GM21515 (cell line): Measurements from ENCODE around the gene TSPAN16.
"Not testable (repeated sequence)": the region's sequence is repeated elsewhere in the genome, so short reads cannot be mapped to it uniquely, and the experiment has no call there.

Experiments used
- ATAC-seq: cut with Tn5 transposase; IDR thresholded peaks from one replicate; pipeline ENCODE4 v1.9.1; 2021; ENCODE audit not compliant: unreplicated experiment

TSPAN16 gene

DNA sequence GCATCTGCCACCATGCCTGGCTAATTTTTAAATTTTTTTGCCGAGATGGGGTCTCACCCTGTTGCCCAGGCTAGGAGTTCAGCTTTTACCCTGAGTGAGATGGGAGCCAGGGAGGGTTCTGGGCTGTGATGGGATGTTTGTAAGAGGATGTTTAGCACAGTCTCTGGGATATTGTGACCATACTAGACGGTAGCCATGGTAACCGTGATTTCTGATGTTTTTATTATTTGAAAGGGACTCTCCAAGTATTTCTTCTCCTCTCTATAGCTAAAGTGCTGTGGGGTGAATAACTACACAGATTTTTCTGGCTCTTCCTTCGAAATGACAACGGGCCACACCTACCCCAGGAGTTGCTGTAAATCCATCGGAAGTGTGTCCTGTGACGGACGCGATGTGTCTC lies 10.4 kb downstream of the TSPAN16 start:
- ATAC-seq, result no peak

DNA sequence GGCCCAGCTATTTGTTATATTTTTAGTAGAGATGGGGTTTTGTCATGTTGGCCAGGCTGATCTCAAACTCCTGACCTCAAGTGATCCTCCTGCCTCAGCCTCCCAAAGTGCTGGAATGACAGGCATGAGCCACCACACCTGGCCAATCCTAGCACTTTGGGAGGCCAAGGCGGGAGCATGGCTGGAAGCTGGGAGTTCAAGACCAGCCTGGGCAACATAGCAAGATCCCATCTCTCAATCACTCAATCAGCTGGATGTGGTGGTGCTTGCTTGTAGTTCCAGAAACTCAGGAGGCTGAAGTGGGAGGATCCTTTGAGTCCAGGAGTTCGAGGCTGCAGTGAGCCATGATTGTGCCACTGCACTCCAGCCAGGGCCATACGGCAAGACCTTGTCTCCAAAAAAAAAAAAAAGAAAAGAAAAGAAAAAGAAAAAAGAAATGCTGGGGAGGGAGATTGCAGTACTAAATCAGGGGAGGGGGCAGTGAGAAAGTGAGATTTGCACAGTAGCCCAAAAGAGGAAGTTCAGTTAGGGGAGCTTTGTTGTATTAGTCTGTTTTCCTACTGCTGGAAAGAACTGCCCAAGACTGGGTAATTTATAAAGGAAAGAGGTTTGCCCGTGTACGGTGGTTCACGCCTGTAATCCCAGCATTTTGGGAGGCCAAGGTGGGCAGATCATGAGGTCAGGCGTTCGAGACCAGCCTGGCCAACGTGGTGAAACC lies 24.5 kb downstream of the TSPAN16 start:
- ATAC-seq, result not testable (repeated sequence)

DNA sequence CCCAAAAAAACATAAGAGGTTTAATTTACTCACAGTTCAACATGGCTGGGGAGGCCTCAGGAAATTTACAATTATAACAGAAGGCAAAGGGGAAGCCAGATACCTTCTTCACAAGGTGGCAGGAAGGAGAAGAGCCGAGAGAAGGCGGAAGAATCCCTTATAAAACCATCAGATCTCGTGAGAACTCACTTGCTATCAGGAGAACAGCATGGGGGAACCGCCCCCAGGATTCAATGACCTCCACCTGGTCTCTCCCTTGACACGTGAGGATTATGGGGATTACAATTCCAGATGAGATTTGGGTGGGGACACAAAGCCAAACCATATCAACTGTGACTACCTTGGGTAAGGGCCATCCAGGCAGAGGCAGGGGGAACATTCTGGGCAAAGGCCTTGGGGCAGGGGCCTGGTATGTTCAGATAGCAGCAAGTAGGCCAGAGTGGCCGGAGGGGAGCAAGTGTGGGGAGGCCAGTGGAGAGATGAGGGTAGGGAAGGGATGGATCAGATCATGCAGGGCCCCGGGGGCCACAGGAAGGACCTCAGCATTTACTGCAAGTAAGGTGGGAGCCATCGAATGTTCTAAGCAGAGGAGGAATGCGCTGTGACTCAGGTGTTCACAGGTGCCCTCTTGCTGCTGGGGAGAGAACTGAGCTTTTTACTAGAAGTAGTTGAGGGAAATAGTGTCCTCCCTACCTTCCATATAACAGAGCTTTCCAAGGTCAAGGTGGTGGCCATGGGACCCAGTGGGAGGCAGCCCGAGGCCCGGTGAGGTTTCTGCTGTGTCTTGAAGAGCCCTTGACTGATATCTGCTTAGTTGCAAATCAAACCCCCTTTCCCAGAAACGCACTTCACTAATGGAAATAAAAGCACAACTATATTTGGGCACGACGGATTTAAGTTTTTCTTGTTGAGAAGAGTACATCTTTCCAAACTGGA lies 25.5 kb downstream of the TSPAN16 start:
- ATAC-seq, result no peak

DNA sequence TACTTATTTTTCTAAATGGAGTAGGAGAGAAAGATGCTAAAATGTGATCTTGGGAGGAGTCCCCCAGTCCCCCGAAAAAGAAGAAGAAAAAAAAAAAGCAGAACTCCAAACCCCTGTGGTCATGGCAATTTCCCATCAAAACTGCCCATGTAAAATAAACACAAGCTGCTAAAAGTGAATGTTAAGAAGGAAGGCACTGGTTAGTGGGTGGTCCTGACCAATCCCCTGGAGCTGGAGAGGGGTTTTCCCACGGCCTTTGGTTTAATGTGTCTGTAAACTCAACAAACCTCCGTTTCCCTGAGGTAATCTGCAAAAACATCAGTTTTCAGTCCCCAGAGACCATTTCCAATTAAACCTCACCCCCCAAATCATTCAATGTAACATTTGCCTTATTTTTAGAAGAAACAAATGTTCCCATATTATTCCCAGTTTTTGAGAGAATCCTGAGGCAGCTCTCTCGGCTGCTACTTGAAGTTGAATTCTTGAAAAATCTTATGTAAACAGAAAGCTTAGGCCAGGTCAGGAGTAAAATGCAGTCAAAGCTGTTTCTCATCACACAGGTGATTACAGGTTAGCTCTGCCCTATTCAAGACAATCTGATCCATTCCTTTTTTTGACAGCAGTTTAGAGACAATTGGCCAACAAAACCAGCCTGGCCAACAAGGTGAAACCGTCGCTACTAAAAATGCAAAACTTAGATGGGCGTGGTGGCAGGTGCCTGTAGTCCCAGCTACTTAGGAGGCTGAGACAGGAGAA lies 26.5 kb downstream of the TSPAN16 start:
- ATAC-seq, result no peak

DNA sequence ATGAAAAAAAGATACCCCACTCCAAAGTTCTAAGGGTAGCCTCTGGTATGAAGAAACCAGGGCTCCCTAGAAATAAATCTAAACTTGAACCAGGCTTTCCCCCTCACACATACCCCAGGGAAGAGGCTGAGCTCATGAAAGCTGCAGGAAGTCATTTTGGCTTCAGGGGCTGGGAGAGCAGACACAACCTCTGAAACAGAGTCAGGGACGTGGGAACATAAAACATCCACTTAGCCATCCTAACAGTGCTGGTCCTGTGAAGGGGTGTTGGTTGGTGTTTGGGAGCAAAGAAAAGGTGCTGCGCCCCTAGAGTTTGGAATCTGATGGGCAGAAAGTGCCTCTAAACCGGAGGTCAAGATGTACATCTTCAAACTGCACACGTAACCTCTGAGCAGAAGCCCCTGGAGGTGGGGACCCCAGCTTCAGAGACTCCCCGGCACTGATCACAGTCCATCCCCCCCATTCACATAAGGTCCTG lies 27.7 kb downstream of the TSPAN16 start:
- ATAC-seq, result no peak

DNA sequence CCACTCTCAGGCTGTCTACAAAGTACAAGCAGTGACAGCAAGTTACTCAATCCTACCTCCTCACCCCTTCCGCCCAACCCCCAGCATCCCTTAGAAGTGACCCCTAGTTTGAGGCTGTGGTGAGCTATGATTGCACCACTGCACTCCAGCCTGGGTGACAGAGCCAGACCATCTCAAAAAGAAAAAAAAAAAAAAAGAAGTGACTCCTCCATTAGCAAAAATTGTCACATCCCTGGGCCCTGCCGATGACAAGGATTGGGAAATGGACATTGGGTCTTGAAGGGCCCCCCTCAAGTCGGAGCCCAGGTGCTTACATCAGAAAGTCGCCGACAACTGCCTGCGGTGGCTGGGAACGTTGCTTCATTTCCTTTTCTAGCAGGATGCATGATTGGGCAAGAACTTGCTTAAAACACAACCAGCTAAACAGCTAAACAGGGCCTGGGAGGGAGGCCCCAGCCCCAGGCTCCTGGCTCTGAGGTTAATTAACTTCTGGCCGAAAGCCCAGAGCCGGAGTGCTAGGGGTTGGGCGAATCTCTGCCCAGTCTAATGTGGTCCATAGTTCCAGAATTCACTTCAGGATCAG lies 28.2 kb downstream of the TSPAN16 start:
- ATAC-seq, result no peak

DNA sequence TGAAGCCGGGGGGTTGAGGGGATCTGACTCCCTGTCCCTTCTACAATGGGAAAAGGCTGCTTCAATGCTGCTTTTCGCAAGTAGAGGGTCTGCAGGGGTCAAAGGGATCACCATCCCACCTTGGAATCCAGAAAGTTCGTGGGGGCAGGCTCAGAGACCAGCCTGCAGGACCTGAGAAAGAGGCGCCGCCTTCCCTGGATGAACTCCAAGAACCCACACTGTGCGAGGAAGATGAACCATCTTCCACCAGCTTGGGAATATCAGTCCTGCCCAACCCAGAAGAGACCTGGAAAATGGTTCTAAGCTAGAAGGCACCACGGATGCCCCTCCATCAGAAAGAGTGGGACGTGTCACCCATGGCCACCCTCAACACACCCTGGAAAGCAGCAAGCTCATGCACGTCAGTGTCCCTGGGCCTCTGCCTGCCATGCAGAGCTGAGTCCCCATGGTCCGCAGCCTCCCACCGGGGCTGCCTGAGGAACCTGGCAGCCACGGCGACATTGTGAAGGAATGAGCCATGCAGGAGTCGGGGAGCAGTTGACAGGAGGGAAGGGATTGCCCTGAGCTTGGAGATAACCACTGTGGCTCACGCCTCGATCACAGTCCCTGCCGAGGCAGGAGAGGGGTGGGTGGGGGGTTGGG lies 28.9 kb downstream of the TSPAN16 start:
- no peak for ATAC-seq

DNA sequence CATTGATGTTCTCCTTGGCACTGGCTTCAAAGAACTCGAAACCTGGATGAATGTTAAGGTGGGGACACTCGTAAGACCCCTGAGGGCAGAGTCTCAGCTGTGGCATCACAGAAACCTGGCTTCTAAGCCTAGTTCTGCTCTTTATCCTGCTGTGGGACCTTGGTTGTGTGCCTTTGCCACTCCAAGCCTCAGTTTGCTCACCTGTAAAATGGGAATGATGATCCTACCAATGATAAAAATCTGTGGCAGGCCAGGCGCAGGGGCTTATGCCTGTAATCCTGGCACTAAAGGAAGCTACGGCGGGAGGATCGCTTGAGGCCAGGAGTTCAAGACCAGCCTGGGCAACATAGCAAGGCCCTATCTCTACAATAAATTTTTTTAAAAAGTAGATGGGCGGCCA lies 29.6 kb downstream of the TSPAN16 start:
- no peak for ATAC-seq

DNA sequence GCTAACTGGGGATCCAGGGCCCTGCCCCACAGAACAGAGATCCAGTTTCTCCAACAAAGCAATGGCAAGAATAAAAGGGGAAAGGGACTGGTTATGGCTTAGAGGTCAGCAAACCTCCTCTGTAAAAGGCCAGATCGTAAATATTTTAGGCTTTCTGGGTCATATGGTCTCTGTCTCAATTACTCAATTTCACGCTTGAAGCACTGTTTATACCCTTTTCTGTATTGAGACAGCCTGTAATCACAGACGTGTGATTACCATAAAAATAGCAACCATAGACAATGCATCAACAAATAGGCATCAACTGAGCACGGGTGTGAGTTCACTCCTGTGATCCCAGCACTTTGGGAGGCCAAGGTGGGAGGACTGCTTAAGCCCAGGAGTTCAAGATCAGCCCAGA lies 34.2 kb downstream of the TSPAN16 start:
- ATAC-seq, result no peak

DNA sequence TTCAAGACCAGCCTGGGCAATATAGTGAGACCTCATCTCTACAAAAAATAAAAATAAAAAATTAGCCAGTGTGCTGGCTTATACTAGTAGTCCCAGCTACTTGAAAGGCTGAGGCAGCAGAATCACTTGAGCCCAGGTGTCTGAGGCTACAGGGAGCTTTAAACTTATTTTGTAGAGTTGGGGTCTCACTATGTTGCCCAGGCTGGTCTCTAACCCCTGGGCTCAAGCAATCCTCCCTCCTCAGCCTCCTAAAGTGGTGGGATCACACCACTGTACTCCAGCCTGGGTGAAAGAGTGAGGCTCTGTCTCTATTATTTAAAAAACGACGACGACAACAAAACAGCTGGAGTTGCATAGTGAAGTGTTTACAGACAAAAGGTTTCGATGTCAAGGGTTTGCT lies 35.5 kb downstream of the TSPAN16 start:
- no peak for ATAC-seq

DNA sequence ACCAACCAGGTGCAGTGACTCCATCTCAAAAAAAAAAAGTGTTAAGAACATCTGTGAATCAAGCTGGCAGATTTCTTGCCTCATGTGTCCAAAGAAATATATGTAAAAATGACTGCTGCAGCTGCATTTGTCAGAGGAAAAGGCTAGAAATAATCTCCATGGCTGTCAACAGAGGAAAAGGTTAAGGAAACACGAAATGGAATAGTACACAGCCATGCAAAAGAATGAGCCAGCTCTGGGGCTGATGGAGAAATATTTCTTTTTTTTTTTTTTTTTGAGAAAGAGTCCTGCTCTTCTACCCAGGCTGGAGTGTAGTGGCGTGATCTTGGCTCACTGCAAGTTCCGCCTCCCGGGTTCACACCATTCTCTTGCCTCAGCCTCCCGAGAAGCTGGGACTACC lies 36.9 kb downstream of the TSPAN16 start:
- ATAC-seq, result no peak

DNA sequence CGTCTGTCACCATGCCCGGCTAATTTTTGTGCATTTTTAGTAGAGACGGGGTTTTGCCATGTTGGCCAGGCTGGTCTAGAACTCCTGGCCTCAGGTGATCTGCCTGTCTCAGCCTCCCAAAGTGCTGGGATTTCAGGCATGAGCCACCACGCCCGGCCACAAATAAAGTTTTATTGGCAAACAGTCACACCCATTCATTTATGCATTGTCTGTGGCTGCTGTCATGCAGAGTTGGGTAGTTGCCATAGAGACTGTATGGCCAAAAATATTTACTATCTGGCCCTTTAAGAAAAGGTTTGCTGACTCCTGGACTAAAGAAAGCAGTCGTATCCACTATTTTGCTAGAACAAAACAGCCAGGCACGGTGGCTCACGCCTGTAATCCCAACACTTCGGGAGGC lies 37.9 kb downstream of the TSPAN16 start:
- ATAC-seq, result not testable (repeated sequence)

DNA sequence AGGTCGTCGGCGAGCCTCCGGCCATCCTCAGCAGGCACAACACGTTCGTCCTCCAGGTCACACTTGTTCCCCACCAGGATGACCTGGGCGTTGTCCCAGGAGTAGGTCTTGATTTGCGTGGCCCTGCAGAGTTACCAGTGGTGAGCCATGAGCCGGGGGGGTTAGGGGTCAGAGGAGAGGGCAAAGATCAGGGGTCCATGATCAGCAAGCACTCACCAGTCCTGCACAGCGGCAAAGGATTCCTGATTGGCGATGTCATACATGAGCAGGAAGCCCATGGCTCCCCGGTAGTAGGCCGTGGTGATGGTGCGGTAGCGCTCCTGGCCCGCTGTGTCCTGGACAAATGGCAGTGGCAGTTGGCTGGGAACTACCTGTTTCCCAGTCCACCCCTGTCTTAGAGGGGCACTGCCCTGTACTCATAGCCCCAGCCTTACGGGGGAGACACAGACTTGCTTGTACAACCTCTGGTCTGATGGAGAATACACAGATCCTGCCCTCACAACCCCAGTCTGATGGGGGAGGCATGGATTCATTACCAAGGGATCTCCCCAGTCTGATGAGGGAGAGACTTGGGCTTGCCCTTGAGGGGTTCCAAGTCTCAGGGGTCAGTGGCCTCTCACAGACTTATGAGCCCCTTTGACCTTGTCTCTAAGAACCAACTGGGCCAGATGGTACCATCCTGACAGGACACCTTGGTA lies 39.6 kb downstream of the TSPAN16 start:
- ATAC-seq, result no peak

DNA sequence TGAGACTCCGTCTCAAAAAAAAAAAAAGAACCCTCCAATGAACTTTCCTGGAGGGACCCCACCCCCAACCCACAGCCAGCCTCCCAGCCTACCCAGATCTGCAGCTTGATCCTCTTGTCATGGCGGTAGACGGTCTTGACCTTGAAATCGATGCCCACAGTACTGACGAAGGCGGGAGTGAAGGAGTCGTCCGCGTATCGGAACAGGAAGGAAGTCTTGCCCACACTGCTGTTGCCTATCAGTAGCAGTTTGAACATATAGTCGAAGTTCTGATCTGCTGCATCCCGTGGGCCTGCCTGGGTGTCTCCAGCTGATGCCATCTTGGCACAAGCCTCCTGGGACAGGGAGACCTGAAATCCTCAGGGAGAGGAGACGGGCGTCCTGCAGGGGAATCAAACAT lies 41.1 kb downstream of the TSPAN16 start:
- no peak for ATAC-seq

DNA sequence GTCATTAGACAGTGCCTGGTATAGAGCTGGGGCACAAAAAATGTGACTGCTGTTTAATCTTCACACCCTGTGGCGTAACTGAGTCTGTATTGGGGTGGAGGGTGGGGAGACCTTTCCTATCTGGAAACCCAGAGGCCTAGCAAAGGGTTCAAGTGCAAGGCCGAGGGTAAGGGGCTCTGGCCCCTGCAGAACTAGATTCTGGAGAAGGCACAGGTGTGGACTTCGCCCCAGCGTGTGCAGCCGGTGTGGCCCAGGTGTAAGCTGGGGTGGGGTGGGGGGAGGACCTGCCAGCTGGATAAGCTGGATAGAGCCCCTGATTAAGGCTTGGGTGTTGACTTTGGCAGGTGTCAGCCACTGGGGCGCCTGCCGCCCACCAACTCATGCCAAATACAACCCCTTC lies 42.2 kb downstream of the TSPAN16 start:
- ATAC-seq, result no peak

DNA sequence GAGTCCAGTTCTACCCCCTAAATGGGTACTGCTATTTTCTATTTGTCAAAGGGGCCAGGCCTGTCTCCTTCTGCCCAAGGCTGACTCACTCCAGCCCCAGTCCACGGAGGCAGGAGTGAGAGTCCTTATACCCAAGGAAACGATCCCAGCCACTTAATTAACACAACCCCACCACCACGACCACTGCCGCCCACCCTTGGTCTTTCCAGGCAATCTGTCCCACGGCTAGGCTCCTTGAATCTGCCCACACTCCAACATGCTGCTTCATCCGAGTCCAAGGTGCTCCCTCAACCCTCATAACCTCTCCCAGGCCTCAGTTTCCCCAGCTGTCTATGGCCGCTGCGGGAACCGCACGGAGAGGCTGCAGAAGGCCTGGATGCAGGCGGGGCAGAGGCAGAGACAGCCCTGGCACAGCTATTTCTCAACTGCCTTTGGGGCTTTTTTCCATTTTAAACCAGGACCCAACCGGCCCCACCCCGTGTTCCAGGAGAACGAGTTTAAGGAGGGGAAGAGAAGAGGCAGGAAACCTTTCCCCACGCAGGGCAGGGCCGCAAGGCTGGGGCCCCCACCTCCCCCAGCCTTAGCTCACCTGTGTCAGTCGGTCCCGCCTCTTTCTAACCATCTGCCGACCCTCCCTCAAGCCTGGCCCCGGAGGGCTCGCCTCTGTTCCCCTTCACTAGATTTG lies 42.8 kb downstream of the TSPAN16 start:
- ATAC-seq, result no peak

DNA sequence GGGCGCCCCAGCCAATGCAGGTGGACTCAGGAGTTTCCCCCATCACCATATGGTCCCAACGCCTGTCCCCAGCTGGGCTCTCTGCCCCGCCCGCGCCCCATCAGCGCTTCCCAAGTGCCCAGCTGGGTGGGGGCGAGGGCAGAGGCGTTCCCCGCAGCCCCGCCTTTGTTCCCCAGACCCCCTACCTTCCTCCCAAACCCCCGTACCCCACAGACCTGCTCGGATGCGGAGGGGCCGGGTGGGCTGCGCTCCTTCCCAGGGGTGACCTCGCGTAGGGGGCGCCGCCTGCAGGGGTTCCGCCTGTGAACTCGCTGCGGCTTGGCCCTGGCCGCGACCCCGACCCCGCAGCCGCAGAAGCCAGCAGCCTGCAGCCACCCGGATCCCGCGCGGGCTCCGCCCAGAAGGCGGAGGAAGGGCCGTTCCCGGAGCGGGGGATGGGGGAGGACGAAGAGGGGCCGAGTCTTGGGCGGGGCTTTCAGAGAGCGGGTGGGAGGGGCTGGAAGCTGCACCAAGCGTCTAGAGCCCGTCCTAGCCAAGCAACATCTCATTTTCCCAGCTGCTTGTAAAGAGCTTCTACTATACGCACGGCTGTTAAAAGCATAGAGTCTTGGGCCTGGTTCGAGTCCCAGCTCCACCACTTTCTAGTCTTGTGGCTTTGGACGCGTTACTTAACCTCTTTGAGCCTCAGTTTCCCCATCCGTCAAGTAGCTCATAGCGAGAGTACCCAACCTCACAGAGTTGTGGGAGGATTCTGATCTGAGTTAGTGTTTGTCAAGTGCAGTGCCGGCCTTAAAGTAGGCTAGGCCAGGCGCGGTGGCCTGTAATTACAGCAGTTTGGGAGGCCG lies 43.5 kb downstream of the TSPAN16 start, which contains the start of gene RAB3D:
TSS of gene RAB3D (minus strand) at position 404 of the 845 bp plus-strand sequence. CDS start 2,258 bp downstream, outside the sequence.
- peak; percentile 55 for ATAC-seq

DNA sequence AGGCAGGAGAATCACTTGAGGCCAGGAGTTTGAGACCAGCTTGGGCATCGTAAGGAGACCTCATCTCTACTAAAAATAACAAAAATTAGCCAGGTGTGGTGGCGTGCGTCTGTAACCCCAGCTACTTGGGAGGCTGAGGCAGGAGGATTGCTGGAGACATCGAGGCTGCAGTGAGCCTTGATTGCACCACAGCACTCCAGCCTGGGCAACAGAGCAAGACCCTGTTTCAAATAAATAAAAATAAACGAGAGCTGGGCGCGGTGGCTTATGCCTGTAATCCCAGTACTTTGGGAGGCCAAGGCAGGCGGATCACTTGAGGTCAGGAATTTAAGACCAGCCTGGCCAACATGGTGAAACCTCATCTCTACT lies 44.1 kb downstream of the TSPAN16 start:
- not testable (repeated sequence) for ATAC-seq
